Measurements from ENCODE around the gene IFT22. TPM values are rescaled to one million over a fixed set of nuclear protein-coding genes. Genes with fewer than 3 reads are reported as not detected.

The IFT22 gene
- 10 to 100 TPM; 23.5 to 40.8 (median 28.1) TPM for total RNA-seq

DNA sequence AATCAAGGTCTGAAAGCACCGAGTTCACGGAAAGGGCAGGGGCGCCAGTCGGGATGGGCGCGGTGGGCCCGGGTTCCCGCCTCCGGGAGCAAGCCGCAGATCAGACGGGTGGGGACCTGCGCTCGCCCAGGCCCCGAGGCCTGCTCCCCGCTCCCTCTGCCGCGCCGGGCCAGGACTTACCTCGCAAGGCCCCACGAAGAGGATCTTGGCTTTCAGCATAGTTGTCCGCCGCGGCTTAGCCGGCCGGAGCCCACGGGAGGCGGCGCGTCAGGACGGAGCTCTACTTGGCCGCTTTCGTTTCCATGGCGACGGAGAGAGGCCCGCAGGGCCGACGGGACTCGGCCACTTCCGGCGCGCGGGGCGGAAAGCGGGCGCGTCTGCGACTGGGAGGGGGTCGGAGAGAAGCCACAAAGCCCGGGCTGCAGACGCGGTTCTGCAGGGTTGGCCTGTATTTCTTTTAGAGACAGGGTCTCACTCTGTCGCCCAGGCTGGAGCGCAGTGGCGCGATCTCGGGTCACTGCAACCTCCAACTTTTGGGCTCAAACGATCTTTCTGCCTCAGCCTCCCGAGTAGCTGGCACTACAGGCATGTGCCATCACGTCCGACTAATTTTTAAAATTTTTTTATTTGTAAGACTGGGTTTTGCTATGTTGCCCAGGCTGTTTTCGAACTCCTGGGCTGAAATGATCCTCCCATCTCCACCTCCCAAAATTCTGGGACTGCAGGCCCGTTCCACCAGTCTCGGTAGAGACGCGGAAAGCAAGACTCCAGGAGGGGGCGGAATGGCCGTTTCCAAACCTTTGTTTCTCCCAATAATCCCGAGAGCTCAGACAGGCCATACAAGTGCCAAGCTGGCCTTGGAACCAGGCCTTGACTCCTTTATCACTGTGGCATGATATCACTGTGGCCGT lies at the start of gene IFT22:
Gene IFT22, minus strand, starts transcription at position 322 of the 911 bp plus-strand sequence. Its CDS starts 103 bp downstream, at position 219.
- Histone ChIP-seq H3K9me3 (no peaks in the 10 kb centered on the region), H3K27me3 (peaks cover 2% of the 10 kb centered on the region), H3K36me3 (peaks cover 0 to 25% of the 10 kb centered on the region in 2 donors), H3K27ac (peak within 1 kb of the TSS; percentile 21 to 82 (median 81)), H3K4me1 (peaks cover 0 to 16% (median 6%) of the 10 kb centered on the region in 3 donors), H3K4me3 (peak within 1 kb of the TSS; percentile 76 to 88)
- ATAC-seq: peak; percentile 97
- 0% methylated on average over 1 to 17 of the region's 69 CpGs for WGBS, 2 donors (ENCODE audit: low coverage in 1 of 2)
- TF ChIP-seq POLR2A (IDR thresholded peaks at IDR 0.05) (peak in 1 of 2 donors; percentile 39), EP300 (IDR thresholded peaks at IDR 0.05) (no peak), POLR2AphosphoS5 (IDR thresholded peaks at IDR 0.05) (no peak)
- TF ChIP-seq, protein P1, sequence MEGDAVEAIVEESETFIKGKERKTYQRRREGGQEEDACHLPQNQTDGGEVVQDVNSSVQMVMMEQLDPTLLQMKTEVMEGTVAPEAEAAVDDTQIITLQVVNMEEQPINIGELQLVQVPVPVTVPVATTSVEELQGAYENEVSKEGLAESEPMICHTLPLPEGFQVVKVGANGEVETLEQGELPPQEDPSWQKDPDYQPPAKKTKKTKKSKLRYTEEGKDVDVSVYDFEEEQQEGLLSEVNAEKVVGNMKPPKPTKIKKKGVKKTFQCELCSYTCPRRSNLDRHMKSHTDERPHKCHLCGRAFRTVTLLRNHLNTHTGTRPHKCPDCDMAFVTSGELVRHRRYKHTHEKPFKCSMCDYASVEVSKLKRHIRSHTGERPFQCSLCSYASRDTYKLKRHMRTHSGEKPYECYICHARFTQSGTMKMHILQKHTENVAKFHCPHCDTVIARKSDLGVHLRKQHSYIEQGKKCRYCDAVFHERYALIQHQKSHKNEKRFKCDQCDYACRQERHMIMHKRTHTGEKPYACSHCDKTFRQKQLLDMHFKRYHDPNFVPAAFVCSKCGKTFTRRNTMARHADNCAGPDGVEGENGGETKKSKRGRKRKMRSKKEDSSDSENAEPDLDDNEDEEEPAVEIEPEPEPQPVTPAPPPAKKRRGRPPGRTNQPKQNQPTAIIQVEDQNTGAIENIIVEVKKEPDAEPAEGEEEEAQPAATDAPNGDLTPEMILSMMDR (IDR thresholded peaks at IDR 0.05): peak in 2 of 4 experiments; percentile 24 to 55

DNA sequence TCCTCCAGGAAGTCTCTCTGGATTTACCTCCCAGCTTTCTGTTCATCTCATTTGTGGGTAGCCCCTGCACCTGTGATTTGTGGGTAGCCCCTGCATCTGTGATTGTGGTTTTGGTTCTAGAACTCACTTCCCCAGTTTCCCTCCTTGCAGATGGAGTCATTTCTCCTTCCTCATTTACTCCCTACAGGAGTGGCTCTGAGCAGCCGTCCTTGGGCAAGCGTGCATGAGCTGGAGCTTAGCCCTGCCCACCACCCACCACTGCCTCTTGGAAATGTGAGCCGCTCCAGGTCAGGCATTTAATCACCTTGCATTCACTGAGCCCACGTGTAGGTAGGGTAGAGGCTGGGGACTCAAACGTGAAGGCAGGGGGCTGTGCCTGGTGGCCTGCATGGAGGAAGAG lies 49.2 kb upstream of the IFT22 start:
- H3K27ac ChIP-seq: no peak overlapping the region
- no peak for ATAC-seq
- WGBS, 2 donors (ENCODE audit: low coverage in 1 of 2): 60 to 63% methylated on average over 2 of the region's 5 CpGs
- peaks cover 0 to 10% (median 0%) of the 10 kb centered on the region in 3 donors for H3K4me1 ChIP-seq
- H3K27me3 ChIP-seq: peaks cover 73% of the 10 kb centered on the region
- no peaks in the 10 kb centered on the region for H3K36me3 ChIP-seq
- H3K9me3 ChIP-seq: no peaks in the 10 kb centered on the region
- H3K4me3 ChIP-seq: no peak overlapping the region
- TF ChIP-seq POLR2A (IDR thresholded peaks at IDR 0.05) (no peak), POLR2AphosphoS5 (IDR thresholded peaks at IDR 0.05) (no peak), EP300 (IDR thresholded peaks at IDR 0.05) (no peak)
- TF ChIP-seq, protein P1 (IDR thresholded peaks at IDR 0.05): no peak

DNA sequence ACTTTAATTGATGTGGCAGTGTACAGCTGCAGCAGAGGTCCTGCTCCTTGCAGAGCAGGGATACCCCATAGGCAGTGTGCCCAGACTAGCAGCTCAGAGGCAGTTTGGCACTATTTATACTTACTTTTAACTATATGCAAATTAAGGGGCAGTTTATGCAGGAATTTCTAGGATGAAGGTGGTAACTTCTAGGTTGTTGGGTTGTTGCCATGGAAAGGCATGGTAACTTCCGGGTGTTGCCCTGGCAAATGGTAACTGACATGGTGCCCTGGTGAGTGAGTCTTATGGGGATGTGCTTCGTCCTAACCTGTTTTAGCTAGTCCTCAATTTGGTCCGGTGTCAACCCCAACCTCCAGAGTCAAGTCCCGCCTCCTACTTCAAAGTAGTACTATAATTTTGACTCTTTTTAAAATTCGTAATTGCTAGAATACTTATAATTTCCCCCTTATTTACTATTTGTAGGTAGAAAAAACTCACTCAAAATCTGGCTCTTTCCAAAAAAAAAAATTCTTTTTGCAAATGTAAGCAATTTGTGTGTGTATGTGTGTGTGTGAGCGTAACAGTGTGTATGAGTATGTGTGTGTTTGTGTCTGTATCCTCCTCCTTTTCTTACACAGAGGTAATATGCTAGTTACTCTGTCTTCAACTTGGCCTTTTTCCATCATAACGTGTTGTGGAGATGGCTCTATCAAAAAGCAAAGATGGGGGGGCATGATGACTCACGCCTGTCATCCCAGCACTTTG lies 47.0 kb upstream of the IFT22 start:
- no peak for ATAC-seq
- Histone ChIP-seq H3K9me3 (no peaks in the 10 kb centered on the region), H3K27me3 (peaks cover 96% of the 10 kb centered on the region), H3K4me1 (peaks cover 0 to 12% (median 8%) of the 10 kb centered on the region in 3 donors), H3K36me3 (no peaks in the 10 kb centered on the region), H3K4me3 (no peak overlapping the region), H3K27ac (no peak overlapping the region)
- TF ChIP-seq, protein P1 (IDR thresholded peaks at IDR 0.05): no peak
- TF ChIP-seq POLR2A (IDR thresholded peaks at IDR 0.05) (no peak), POLR2AphosphoS5 (IDR thresholded peaks at IDR 0.05) (no peak), EP300 (IDR thresholded peaks at IDR 0.05) (no peak)
- WGBS, 2 donors (ENCODE audit: low coverage in 1 of 2): 67 to 73% methylated on average over 4 to 6 of the region's 8 CpGs

DNA sequence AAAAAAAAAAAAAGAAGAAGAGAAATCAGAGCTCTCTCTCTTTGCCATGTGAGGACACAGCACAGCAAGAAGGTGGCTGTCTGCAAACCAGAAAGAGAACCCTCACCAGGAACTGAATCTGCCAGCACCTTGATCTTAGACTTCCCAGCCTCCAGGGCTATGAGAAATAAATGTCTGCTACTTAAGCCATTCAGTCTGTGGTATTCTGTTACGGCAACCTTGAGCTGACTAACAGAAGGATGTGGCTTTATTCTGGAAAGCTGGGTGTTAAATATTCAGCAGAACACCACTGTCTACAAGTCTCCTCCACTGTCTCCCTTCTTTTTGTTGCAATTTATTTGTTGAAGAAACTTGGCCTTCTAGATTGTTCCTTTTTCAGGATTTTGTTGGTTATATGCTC lies 46.1 kb upstream of the IFT22 start:
- H3K9me3 ChIP-seq: no peaks in the 10 kb centered on the region
- TF ChIP-seq, protein P1 (IDR thresholded peaks at IDR 0.05): no peak
- TF ChIP-seq POLR2A (IDR thresholded peaks at IDR 0.05) (no peak), POLR2AphosphoS5 (IDR thresholded peaks at IDR 0.05) (no peak), EP300 (IDR thresholded peaks at IDR 0.05) (no peak)
- no peak overlapping the region for H3K4me3 ChIP-seq

More for the DNA sequence above, 46.1 kb upstream of the IFT22 start:
- Histone ChIP-seq H3K4me1 (peaks cover 0 to 19% (median 17%) of the 10 kb centered on the region in 3 donors), H3K27me3 (peaks cover 100% of the 10 kb centered on the region), H3K27ac (no peak overlapping the region), H3K36me3 (no peaks in the 10 kb centered on the region)
- no peak for ATAC-seq
- WGBS, 2 donors (ENCODE audit: low coverage in 1 of 2): 100% methylated on average over 1 of the region's 1 CpG

All from gastroesophageal sphincter (tissue), 4 donors.